Osteoblast (primary cell): ENCODE data around the gene KNG1. TPM values are rescaled to one million over a fixed set of nuclear protein-coding genes. Genes with fewer than 3 reads are reported as not detected.
"Not testable (repeated sequence)": the region's sequence is repeated elsewhere in the genome, so short reads cannot be mapped to it uniquely, and the experiment has no call there.

Experiments used
- DNase-seq: peaks from one replicate; pipeline ENCODE4 v3.0.0; 2011; ENCODE audit warnings: low spot score, mixed read lengths; ENCODE audit not compliant: insufficient read length; ENCODE audit errors: missing footprints
- H2AFZ ChIP-seq: 2 replicates; pipeline ENCODE4 v1.6.0; 2011; ENCODE audit warnings: mild to moderate bottlenecking, low read length
- H3K27ac ChIP-seq: 2 replicates; pipeline ENCODE4 v1.5.1; 2011; ENCODE audit warnings: mild to moderate bottlenecking, low read depth, low read length, moderate library complexity
- H3K27me3 ChIP-seq: 2 replicates; pipeline ENCODE4 v1.6.0; 2012; ENCODE audit warnings: mild to moderate bottlenecking, control low read depth, inconsistent platforms, low read length, moderate library complexity; ENCODE audit not compliant: insufficient read depth
- H3K36me3 ChIP-seq: 2 replicates; pipeline ENCODE4 v1.5.1; 2011; ENCODE audit warnings: mild to moderate bottlenecking, low read length, control low read depth, moderate library complexity; ENCODE audit not compliant: insufficient read depth
- H3K4me1 ChIP-seq: 2 replicates; pipeline ENCODE4 v1.5.1; 2011; ENCODE audit warnings: mild to moderate bottlenecking, low read length, control low read depth, moderate library complexity; ENCODE audit not compliant: insufficient read depth
- H3K4me2 ChIP-seq: 2 replicates; pipeline ENCODE4 v1.6.0; 2011; ENCODE audit warnings: mild to moderate bottlenecking, low read length; ENCODE audit not compliant: insufficient read depth
- H3K4me3 ChIP-seq: fragments of 200-600 bp; sonication (generic); 3 replicates; pipeline ENCODE4 v1.5.1; 2012; ENCODE audit warnings: mild to moderate bottlenecking, low read length, inconsistent platforms; ENCODE audit not compliant: insufficient read depth
- H3K79me2 ChIP-seq: 2 replicates; pipeline ENCODE4 v1.6.0; 2012; ENCODE audit warnings: mild to moderate bottlenecking, low read length, control low read depth, inconsistent platforms; ENCODE audit not compliant: insufficient read depth
- H3K9me3 ChIP-seq: 2 replicates; pipeline ENCODE4 v1.5.1; 2011; ENCODE audit warnings: low read depth, low read length, control low read depth
- H4K20me1 ChIP-seq: 2 replicates; pipeline ENCODE4 v1.6.0; 2012; ENCODE audit warnings: mild to moderate bottlenecking, low read length, control low read depth; ENCODE audit not compliant: insufficient read depth
- total RNA-seq: library from RNA; depleted of rRNA; stranded (reverse); fragments of >200 nt; gene quantifications from 2 replicates; pipeline ENCODE4 v1.2.3, GENCODE V29; 2012
- TF ChIP-seq, protein P1 (sequence below): IDR thresholded peaks from 2 replicates; pipeline ENCODE4 v1.5.1; 2011; ENCODE audit warnings: mild to moderate bottlenecking, low read depth, low read length, moderate library complexity; ENCODE audit errors: extremely low read depth

Gene KNG1
- total RNA-seq, 1 donor, result not detected

DNA sequence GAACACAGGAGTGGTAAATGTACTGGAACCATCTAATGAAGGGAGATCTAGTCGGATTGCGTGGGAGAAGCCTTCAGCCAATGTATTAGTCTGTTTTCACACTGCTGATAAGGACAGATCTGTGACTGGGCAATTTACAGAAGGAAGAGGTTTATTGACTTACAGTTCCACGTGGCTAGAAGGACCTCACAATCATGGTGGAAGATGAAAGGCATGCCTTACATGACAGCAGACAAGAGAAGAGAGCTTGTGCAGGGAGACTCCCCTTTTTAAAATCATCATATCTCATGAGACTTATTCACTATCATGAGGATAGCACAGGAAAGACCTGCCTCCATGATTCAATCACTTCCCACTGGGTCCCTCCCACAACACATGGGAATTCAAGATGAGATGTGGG is 34.3 kb upstream of the KNG1 start:
- Histone ChIP-seq H3K27me3 (peaks cover 3% of the 10 kb centered on the region), H3K4me3 (no peak overlapping the region), H3K4me2 (no peak overlapping the region), H3K79me2 (no peaks in the 10 kb centered on the region), H2AFZ (no peak overlapping the region), H3K9me3 (no peaks in the 10 kb centered on the region), H3K27ac (no peak overlapping the region), H4K20me1 (no peaks in the 10 kb centered on the region), H3K4me1 (no peaks in the 10 kb centered on the region), H3K36me3 (no peaks in the 10 kb centered on the region)
- DNase-seq, result no peak
- TF ChIP-seq, protein P1, sequence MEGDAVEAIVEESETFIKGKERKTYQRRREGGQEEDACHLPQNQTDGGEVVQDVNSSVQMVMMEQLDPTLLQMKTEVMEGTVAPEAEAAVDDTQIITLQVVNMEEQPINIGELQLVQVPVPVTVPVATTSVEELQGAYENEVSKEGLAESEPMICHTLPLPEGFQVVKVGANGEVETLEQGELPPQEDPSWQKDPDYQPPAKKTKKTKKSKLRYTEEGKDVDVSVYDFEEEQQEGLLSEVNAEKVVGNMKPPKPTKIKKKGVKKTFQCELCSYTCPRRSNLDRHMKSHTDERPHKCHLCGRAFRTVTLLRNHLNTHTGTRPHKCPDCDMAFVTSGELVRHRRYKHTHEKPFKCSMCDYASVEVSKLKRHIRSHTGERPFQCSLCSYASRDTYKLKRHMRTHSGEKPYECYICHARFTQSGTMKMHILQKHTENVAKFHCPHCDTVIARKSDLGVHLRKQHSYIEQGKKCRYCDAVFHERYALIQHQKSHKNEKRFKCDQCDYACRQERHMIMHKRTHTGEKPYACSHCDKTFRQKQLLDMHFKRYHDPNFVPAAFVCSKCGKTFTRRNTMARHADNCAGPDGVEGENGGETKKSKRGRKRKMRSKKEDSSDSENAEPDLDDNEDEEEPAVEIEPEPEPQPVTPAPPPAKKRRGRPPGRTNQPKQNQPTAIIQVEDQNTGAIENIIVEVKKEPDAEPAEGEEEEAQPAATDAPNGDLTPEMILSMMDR, result no peak

DNA sequence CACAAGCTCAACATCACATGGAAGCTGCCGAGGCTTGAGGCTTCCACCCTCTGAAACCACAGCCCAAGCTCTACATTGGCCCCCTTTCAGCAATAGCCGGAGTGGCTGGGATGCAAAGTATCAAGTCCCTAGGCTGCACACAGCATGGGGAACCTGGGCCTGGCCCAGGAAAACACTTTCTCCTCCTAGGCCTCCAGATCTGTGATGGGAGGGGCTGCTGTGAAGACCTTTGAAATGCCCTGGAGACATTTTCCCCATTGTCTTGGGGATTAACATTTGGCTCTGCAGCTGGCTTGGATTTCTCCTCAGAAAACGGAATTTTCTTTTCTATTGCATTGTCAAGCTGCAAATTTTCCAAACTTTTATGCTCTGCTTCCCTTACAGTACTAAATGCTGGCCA is 33.2 kb upstream of the KNG1 start:
- no peaks in the 10 kb centered on the region for H4K20me1 ChIP-seq
- no peak overlapping the region for H3K4me3 ChIP-seq
- TF ChIP-seq, protein P1, result no peak
- H3K9me3 ChIP-seq, result no peaks in the 10 kb centered on the region
- no peaks in the 10 kb centered on the region for H3K4me1 ChIP-seq
- H3K27ac ChIP-seq, result no peak overlapping the region
- peaks cover 3% of the 10 kb centered on the region for H3K27me3 ChIP-seq
- H3K79me2 ChIP-seq, result no peaks in the 10 kb centered on the region
- H3K36me3 ChIP-seq, result no peaks in the 10 kb centered on the region
- H2AFZ ChIP-seq, result no peak overlapping the region
- DNase-seq, result no peak
- H3K4me2 ChIP-seq, result no peak overlapping the region

DNA sequence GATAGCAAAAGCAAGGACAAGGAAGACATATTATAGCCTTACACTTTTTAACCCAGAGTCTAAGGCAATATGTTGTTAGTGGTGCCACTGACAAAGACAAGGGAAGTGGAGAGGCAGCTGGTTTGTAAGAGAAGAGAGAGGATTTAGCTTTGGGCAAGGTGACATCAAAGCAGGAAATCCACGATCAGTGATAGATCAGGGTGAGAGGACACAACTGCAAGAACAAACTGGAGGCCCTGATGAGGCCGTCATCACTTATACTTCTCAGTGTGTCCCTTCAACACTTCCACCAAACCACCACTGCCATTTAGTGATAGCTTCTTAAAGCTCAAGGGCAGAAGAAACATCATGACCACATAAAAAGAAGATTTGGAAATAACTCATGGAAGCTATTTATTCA is 30.7 kb upstream of the KNG1 start:
- H2AFZ ChIP-seq, H3K79me2 ChIP-seq, H3K4me3 ChIP-seq, H3K4me2 ChIP-seq, H3K36me3 ChIP-seq, H3K9me3 ChIP-seq, H3K27ac ChIP-seq, H3K4me1 ChIP-seq, H3K27me3 ChIP-seq, H4K20me1 ChIP-seq, DNase-seq: not testable (repeated sequence)

DNA sequence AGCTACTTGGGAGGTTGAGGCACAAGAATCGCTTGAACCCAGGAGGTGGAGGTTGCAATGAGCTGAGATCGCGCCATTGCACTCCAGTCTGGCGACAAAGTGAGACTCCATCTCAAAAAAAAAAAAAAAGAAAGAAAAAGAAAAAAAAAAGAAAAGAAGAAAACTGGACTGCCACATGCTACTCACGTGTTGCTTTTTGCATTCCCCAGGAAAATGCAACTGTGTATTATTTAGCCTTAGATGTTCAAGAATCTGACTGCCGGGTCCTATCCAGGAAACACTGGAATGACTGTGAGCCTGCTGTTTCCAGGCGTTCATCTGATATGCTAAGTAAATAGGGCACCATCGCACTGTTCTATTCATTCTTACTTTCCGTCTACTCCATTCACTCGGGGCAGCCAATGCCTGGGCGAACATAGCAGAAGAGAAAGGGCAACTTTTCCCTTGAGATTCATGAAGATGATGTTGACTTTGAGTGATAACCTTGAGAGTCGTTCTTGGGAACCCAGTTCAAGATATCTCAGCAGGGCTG is 30.0 kb upstream of the KNG1 start:
- Histone ChIP-seq H3K79me2 (no peaks in the 10 kb centered on the region), H3K4me1 (no peaks in the 10 kb centered on the region), H3K4me2 (no peak overlapping the region), H4K20me1 (no peaks in the 10 kb centered on the region), H3K27me3 (peaks cover 3% of the 10 kb centered on the region), H3K4me3 (no peak overlapping the region), H3K27ac (no peak overlapping the region), H3K36me3 (no peaks in the 10 kb centered on the region), H2AFZ (no peak overlapping the region), H3K9me3 (no peaks in the 10 kb centered on the region)
- TF ChIP-seq, protein P1, result no peak
- DNase-seq, result no peak

DNA sequence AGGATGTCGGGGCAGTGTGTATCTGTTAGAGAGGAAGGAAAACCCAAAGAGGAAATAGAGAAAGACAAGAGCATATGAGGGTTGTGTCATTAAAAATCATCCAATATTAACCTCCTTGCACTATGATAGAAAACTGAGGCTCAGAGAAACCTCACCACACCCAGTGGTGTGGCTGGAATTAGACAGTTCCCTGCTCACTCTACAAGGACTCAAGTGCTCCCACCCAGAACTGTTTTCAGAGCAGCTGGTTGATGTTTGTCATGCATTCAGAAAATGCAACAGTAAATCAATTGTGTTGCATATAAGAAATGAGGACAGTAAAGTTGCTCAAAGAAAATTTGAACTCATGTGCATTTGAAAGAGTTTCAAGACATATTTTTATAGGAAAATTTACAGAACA is 26.9 kb upstream of the KNG1 start:
- not testable (repeated sequence) for H3K27ac ChIP-seq, H3K4me1 ChIP-seq, H4K20me1 ChIP-seq, H3K27me3 ChIP-seq, H3K4me3 ChIP-seq, H3K9me3 ChIP-seq, H3K36me3 ChIP-seq, H3K79me2 ChIP-seq, DNase-seq, H3K4me2 ChIP-seq, H2AFZ ChIP-seq
